Loucy (cell line): ENCODE results near the gene L1CAM.

Experiments used
- EZH2phosphoT487 ChIP-seq: fragments of 200-600 bp; IDR thresholded peaks from 2 replicates; pipeline ENCODE4 v1.6.1; 2018; ENCODE audit warnings: antibody characterized with exemption, mild to moderate bottlenecking, moderate library complexity, borderline replicate concordance
- TF ChIP-seq, protein P1 (sequence below): fragments of 200-600 bp; sonication (generic); conservative IDR thresholded peaks from 2 replicates; pipeline ENCODE4 v1.5.1; 2014; ENCODE audit warnings: mild to moderate bottlenecking, antibody characterized with exemption, low read length

DNA sequence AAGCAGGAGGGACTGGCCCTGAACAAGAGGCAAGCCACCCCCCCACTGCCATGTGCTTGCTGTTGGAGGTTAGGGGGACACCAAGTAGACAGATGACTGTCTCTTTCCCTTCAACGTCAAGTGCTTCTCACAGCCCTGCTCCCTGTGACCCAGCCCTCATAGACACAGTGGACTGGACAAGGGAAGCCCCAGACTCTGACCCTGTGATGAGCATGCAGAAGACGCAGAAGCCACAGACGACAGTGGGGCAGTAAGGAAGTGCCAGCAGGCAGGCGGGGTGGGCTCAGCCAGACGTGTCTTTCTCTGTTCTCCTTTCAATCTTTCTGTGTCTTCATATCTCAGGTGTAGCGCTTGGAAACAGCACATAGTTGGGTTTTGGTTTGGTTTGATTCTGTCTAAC lies 2.4 kb upstream of the L1CAM start:
- TF ChIP-seq, protein P1, sequence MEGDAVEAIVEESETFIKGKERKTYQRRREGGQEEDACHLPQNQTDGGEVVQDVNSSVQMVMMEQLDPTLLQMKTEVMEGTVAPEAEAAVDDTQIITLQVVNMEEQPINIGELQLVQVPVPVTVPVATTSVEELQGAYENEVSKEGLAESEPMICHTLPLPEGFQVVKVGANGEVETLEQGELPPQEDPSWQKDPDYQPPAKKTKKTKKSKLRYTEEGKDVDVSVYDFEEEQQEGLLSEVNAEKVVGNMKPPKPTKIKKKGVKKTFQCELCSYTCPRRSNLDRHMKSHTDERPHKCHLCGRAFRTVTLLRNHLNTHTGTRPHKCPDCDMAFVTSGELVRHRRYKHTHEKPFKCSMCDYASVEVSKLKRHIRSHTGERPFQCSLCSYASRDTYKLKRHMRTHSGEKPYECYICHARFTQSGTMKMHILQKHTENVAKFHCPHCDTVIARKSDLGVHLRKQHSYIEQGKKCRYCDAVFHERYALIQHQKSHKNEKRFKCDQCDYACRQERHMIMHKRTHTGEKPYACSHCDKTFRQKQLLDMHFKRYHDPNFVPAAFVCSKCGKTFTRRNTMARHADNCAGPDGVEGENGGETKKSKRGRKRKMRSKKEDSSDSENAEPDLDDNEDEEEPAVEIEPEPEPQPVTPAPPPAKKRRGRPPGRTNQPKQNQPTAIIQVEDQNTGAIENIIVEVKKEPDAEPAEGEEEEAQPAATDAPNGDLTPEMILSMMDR: no peak
- no peak for TF ChIP-seq EZH2phosphoT487
